ENCODE results near the gene NIFK.
"Not testable (repeated sequence)": the region's sequence is repeated elsewhere in the genome, so short reads cannot be mapped to it uniquely, and the experiment has no call there.

NIFK gene

DNA sequence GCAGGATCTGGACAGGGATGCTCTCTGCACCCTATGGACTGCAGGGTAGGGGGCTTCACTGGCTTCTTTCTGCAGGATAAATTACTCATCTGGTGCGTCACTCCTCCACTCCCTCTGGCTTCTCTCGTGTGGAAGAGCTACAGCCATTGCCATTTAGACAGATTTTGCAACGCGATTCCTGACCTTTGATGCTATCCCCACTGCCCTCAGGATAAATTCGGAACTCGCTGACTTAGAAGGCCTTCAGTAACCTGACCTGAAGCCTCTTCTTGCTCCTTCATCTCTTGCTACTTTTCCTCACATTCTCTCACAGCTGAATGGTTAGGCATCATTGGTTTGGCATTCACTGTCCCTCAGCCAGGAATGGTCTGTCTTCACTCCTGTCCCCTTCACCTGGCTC is 5.3 kb downstream of the NIFK start:
- no peak for DNase-seq

DNA sequence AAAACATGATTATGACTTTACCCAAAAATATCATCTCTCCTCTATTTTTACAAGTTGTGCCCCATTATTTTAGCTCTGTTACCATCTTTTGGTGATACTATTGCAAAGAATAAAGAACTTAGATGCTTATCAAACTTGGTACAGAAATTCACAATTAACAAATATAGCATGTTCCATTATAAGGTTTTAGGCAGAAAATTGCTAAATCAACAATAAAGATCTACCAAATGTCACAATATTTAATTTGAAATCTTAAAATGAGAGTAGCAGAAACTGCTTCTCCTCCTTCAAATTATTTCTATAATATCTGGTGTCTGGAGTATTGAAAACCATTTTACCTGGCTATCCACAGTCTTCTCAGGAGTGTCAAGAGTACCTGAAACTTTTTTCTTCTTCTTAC is 8.7 kb downstream of the NIFK start:
- no peak for DNase-seq

DNA sequence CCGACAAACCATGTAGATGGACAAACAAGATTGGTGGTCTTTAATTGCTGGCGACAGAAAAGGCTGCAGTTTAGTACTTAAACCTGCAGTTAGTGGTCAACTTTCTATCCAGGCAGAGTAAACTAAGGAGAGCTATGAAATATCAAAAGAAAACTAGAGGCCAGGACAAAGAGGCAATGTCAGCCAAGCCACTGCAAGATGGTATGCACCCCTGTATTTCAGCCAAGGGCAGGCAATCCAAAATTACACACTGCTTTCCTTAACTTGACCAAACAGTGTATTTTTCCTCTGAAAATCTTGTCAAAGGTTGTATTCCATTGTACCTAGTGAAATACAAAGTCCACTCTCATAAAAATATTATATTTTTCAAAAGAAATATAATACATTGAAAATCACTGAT is 9.3 kb downstream of the NIFK start:
- no peak for DNase-seq

DNA sequence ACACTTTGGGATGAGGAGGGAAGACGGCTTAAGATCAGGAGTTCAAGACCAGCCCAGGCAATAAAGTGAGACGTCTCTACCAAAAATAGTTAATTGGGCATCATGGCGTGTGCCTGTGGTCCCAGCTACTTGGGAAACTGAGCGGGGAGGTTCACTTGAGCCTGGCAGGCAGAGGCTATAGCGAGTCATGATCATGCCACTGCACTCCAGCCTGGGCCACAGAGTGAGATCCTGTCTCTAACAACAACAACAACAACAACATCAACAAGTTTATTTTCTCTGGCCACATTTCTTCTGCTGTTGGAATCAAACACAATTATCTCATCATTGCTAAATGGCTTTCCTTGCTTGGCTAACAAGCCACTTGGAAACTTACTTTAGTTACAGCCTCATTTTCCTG is 13.4 kb downstream of the NIFK start:
- DNase-seq = no peak

DNA sequence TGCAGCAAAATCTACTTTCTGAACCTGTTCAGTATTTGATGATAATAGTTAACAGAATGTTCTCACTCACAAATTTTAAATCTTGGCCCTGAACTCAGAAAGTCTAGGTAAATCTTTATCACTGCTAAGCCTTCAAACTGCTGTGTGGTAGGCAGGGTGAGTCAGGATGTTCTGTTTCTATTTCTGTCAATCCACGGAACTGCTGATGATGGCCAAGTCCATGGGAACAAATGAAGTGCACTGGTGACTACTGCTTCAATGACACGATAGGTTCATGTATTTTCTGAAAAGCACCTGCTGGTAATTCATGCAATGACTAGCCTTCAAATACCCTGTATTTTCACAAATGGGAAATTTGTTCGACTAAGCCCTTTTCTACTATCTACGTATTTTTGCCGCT is 14.2 kb downstream of the NIFK start:
- DNase-seq = peak; percentile 50 to 77 (median 54)

DNA sequence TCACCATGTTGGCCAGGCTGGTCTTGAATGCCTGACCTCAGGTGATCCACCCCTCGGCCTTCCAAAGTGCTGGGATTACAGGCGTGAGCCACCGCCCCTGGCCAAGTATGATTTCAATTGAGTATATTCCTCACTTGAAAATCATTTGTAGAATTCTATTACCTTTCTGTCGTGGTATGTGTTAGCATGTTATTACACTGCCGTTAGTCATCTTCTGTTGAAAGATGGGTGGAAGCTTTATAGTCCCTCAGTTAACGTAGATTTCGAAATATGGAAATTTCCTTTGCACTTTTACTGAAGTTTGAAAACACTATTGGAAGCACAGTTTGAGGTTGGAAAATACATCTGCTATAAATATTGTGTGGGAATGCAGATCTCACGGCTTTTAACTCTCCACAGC is 14.7 kb downstream of the NIFK start:
- DNase-seq = peak in 2 of 4 experiments; percentile 25 to 59

DNA sequence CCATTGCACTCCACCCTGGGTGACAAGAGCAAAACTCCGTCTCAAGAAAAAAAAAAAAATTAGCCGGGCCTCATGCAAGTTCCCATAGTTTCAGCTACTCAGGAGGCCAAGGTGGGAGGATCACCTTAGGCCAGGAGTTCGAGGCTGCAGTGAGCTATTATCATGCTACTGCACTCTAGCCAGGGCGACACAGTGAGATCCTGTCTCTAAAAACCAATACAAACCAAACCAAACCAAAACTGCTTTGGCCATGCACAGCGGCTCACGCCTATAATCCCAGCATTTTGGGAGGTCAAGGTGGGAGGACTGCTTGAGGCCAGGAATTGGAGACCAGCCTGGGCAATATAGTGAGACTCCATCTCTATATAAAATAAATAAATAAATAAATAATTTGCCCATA is 19.1 kb downstream of the NIFK start:
- DNase-seq = no peak

DNA sequence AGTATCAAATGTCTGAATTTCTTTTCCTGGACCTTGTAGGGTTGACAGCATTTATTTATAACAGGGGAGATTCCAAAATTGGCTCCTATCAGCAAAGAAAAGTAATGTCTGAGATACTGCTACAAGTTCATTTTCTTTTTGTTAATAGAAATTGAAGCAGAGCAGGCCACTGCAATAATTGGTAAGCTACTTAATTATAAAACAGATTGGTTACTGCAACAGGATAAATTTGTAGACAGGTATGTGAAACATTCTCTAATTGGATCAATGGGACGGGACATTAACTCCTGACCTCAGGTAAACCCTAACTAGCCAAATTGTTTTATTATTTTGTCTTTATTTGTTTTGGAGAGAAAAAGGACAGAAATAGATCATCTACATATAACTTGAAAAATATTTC is 20.5 kb downstream of the NIFK start:
- DNase-seq = no peak

DNA sequence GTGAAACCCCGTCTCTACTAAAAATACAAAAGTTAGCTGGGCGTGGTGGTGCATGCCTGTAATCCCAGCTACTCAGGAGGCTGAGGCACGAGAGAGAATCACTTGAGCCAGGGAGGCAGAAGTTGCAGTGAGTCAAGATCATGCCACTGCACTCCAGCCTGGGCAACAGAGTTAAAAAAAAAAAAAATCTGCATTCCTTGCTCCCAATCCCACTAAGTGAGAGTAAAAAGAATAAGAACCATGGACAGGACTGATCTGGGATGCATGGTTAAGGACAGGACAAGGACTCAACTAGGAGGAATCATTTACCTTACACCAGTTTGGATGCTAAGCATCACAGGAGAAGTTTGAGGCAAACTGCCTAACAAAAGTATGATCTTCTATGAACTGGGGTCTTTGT is 25.2 kb downstream of the NIFK start:
- not testable (repeated sequence) for DNase-seq

DNA sequence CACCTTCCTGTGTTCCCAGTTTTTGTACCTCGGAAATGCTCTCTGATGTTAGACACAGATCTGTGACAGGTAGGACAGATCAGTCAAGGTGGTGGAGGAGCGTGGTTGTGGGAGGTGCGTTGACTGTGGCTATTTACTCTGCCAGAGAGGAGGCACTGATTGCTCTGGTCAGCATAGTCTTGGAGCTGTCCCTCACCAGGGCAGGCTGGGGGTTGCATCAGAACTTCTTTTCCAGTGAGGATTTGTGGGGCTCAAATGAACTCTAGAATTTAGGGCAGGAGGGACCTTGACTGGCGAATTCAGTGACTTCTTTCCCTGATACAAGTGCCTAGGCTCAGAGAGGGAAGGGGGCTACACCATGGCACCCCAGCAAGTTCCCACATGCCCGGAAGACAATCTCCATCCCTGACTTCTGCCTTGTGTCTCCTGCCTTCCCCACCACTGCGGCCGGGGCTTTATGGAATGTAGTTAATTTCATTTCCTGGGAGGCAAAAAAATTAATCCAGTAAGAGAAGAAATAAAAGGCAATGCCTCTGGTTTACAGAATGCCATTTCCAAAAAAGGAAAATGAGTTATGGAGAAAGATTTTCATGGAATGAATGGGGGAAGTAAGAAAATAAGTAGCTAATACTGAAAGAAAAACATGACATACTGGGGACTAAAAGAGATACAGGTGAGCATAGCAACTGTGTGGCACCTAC is 26.1 kb downstream of the NIFK start:
- no peak for DNase-seq

DNA sequence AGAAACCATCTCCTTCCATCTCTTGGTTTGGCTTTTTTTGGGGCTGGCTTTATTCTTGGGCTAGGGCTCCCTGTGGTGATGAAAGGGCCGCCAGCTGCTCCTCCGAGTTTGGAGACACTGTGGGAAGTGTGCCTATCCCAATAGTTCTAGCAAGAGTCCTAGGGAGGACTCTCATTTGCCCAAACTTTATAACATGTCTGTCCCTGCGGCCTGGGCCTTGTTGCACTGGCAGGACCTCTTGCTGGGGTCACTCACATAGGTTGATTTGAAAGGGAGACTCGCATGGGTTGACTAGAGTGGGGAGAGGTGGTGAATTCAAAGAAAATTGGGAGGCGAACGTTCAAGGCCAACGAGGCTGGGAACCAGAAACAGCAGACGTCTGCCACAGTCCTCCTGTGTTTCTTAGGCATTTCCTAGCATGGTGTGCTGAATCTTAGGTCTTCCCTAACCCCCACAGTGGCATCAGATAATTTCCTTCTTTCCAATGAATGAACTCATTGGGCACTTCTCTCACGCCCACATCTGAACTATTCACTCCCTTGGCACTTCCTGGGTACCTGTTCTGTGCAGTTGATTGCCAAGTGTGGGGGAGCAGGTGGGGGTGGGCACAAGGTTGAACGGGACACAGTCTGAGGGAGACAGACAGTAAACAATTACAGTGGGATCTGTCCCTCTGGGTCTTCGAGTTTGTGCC is 26.8 kb downstream of the NIFK start:
- DNase-seq = no peak

DNA sequence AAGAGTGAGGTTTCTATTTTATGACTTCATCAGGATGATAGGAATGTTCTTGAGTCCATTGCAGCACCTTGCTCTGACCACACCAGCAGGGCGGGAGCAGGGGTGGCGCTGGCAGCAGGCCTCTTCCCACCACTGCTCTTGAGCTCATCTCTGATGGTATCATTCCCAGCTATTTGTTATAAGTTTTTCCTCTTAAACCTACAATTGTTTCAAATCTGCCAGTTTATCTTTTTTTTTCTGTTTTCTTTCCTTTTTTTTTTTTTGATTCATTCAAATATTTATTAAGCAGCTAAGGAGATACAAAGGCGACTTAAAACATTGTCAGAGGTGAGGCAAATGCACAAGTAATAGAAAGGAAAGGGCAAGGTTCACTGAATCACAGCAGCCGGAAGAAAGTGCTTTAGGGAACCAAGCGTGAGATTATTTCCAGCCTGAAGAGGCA is 28.7 kb downstream of the NIFK start:
- DNase-seq = peak in 1 of 4 experiments; percentile 12

DNA sequence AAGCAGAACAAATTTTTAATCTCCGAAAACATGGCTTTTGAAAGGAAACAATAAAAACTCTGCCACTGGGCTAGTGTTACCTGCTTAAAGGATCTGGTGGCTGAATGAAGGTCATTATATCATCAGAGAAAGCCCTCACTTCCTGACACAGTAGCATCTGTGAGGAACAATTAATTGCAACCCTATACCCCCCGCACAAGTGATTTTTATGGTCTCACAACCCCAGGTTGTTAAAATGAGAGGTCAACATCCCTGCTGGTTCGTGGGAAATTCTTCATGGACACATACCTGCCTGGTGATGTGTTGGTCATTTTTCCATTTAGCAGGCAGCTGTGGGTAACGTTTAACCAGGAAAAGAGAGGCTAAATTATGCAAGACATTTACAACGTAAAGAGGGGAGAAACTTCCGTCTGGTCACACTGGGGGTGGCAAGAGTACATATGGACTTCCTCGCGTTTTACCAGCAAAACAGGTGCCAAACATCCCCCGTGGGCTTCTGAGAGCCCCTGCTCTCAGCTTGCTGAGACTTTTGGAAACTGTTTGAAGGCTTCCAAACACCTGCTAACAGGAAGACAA is 29.2 kb downstream of the NIFK start:
- DNase-seq = no peak

DNA sequence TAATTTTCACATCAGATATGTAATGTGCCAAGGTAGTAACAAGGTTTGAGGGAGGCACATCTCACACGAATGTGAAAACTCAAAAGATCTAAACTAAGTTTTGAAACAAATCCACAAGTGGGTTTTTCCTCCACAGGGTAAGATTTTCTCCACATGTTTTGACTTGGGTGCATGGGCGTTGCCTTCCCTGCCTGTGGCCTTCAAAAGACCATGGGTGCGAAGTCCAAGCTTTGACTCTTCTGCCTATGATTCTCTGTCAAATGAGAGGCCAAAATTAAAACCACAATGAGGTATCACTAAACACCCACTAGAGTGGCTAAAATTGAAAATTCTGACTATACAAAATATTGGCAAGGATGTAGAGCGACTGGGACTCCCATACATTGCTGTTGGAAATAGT is 30.7 kb downstream of the NIFK start:
- no peak for DNase-seq

DNA sequence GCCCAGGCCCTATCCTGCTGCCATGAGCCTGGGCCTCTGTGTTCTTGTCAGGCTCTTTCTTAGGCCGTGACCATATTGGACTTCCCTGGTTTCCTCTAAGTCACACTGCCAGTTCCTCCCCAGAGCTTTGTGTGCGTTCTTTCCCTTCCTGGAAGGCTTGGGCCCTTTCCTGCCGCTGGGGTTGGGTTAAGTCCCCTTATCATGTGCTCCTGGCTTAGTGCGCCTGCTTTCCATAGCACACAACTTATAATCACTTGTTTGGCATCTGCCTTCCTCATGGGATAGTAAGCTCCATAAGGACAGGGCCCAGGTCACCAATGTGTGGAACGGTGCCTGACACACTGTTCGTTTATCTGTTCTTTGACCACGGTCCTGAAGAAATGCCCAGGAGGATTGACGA is 31.3 kb downstream of the NIFK start:
- DNase-seq = no peak

DNA sequence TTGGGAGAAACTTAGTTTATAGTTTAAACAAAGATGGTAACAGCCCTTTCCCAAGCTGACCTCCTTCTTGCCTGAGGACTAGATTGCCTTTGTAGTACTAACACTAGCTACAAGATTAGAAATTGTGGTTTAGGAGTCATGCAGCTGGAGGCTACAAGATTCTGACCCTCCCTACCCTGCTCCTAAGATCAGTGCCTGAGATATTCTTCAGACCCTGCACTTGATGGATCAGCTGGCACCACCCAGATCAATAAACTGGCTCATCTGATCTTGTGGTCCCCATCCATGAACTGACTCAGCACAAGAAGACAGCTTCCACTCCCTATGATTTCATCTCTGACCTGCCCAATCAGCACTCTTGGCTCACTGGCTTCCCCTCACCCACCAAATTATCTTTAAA is 34.9 kb downstream of the NIFK start:
- DNase-seq = not testable (repeated sequence)

DNA sequence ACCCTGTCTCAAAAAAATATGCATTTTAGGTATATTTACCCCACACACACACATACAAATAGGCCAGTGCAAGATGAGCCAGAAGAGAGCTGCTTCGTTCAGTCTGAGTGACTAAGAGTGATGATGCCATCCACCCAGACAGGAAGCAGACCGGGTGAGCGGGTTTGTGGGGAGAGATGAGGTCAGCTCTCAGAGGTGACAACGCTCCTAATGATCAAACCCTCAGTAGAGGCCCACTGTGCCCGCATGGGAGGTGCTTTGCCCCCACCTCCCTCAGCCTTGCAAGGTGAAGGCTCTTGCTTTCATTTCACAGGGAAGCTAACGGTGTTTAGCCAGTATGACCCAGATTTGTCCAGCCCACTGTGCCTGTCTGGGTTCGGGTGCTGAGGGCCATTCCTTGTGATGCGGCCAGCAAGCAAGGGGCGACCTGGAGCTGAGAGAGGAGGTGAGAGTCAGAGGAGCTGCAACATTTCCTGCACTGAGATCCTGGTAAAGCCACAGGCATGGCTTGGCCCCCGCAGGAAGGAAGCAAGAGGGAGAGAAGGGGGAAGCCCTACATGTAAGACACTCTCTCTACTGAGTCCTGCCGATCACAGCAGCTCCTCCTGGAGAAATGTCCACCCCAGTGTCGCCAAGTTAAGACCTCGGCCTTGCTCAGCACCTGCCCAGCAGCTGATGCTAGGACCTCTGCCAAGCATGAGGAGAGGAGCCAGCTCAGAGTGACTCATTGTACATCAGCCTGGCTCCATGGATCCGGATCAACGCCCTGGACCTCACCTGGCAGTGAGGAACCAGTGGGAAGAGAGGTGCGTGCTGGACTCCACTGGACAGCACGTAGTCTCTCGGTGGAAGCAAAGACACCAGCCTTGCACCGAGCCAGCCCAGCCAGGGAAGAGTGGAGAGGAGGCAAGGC is 37.0 kb downstream of the NIFK start:
- DNase-seq = peak; percentile 85 to 92 (median 88)

DNA sequence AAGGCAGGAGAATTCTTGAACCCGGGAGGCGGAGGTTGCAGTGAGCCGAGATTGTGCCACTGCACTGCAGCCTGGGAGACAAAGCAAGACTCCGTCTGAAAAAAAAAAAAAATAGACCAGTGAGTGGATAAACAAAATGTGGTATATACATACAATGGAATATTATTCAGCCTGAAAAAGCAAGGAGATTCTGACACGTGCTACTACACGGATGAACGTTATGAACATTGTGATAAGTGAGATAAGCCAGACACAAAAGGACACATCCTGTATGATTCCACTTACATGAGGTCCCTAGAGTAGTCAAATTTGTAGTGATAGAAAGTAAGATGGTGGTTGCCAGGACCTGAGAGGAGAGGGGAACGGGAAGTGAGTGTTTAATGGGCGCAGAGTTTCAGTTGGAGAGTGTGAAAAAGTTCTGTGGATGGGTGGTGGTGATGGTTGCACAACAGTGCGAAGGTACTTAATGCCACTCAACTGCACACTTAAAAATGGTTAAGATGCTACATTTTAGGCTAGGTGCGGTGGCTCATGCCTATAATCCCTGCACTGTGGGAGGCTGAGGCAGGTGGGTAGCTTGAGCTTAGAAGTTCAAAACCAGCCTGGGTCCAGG is 38.3 kb downstream of the NIFK start:
- no peak for DNase-seq

DNA sequence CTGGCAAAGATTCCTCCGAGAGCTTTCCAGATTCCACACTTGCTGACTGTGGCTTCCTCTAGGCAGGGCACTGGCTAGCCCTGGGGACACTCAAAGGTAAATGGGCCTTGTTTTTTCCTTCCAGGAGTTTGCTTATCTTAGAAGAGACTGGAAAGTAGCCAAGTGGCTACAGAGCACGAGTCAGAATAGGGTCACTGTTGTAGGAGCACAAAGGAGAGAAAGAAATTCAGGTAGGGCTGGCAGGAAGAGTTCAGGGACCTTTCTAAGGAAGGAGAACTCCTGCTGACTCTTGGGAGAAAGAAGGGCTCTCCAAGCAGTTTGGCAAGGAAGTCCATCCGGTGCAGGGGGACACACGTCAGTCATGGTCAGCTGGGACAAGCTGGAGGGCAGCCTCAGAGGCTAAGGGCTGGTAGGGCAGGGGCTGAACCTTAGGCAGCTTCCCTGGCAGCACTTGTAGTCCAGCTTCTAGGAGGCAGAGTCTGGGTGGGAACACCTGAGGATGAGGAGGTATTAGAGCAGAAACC is 39.5 kb downstream of the NIFK start:
- no peak for DNase-seq

DNA sequence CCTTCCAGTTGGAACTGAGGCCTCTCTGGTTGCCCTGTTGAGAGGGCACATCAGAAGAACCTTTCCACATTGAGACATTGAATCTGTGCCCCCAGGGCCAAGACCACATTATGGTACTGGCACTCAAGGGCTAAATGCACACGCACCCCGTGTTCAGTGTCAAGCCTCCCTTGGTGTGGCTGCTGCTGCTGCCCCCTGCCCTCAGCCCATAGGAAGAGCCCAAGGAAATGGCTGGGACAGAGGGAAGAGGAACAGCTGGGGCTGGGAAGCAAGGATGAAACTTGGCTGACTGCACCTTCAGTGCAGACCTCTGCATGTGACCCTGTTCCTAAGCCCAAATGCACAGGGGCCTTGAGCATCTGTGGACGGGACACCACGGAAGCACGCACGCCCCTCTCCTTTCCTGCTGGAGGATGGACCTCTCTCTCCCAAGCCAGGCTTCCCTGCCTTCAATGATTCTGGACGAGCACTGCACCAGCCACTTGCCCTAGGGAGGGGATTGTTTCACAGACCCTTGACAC is 40.2 kb downstream of the NIFK start:
- DNase-seq = no peak

DNA sequence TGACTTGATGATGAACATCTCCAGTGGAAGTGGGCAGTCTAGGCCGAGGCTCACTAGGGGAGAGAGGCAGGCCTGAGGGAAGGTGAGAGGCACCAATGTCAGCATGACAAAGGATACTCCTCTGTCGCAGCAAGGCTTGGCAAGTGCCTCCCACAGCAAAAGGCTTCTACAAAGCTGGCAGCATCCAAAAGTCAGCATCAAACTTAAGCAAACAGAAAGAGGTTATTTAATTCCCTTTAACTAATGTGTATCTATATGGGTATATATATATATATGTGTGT is 41.6 kb downstream of the NIFK start:
- no peak for DNase-seq

Measured in suppressor macrophage (primary cell).